Epithelial cell of proximal tubule (primary cell): ENCODE measurements around the gene CYP2D6. TPM values are rescaled to one million over a fixed set of nuclear protein-coding genes. Genes with fewer than 3 reads are reported as not detected.

Experiments used
- DNase-seq: peaks from one replicate; pipeline ENCODE4 v3.0.0-alpha.2; 2011; ENCODE audit warnings: low read depth
- H3K4me3 ChIP-seq: 2 replicates; pipeline ENCODE4 v1.5.1; 2011; ENCODE audit warnings: low read depth, mild to moderate bottlenecking, low read length
- total RNA-seq: library from RNA; depleted of rRNA; stranded (reverse); fragments of >200 nt; gene quantifications from 2 replicates; pipeline ENCODE4 v1.2.3, GENCODE V29; 2015
- TF ChIP-seq, protein P1 (sequence below): conservative IDR thresholded peaks from 2 replicates; pipeline ENCODE4 v1.5.1; 2012; ENCODE audit warnings: low read depth, mild to moderate bottlenecking, low read length

CYP2D6 gene
- total RNA-seq, 1 donor from 2014 or later = 0.29 TPM

DNA sequence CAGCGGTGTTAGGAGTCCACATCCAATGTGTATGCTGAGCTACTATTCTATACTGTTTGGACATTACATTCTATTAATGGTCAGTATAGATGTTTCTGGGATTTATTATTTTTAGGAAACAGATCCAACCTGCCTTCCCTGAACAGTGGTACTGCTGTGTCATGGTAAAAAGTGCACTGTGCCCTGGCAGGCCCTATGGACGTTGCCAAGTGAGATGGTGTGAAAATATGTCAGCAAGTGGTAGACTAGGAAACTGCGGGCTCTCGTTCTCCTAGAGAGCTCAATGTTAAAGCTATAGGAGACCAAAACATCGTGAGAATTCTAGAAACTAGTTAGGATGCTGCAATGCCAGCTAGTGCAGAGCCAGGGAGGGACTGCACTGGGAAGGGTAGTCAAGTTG, 26.0 kb upstream of the CYP2D6 start:
- TF ChIP-seq, protein P1, sequence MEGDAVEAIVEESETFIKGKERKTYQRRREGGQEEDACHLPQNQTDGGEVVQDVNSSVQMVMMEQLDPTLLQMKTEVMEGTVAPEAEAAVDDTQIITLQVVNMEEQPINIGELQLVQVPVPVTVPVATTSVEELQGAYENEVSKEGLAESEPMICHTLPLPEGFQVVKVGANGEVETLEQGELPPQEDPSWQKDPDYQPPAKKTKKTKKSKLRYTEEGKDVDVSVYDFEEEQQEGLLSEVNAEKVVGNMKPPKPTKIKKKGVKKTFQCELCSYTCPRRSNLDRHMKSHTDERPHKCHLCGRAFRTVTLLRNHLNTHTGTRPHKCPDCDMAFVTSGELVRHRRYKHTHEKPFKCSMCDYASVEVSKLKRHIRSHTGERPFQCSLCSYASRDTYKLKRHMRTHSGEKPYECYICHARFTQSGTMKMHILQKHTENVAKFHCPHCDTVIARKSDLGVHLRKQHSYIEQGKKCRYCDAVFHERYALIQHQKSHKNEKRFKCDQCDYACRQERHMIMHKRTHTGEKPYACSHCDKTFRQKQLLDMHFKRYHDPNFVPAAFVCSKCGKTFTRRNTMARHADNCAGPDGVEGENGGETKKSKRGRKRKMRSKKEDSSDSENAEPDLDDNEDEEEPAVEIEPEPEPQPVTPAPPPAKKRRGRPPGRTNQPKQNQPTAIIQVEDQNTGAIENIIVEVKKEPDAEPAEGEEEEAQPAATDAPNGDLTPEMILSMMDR = no peak
- H3K4me3 ChIP-seq = no peak overlapping the region
- DNase-seq = no peak

DNA sequence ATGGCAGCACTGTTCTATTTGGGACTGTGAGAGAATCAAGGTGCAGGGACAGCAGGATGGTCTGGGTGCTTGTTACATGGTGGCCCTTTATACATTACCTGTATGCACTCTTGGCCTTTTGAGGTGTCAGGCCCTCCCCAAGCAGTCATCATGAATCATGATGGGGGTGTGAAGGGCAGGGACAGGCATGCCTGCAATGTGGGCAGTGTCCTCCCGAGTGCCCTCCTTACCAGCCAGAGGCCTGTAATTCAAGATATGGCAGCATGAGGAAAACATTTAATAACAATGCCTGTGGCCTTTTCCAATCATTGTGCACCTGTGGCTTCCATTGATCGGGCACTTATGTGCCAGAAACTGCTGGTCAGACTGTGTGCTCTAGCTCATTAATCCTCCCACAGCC, 25.5 kb upstream of the CYP2D6 start:
- DNase-seq = no peak
- TF ChIP-seq, protein P1 = no peak
- H3K4me3 ChIP-seq = no peak overlapping the region

DNA sequence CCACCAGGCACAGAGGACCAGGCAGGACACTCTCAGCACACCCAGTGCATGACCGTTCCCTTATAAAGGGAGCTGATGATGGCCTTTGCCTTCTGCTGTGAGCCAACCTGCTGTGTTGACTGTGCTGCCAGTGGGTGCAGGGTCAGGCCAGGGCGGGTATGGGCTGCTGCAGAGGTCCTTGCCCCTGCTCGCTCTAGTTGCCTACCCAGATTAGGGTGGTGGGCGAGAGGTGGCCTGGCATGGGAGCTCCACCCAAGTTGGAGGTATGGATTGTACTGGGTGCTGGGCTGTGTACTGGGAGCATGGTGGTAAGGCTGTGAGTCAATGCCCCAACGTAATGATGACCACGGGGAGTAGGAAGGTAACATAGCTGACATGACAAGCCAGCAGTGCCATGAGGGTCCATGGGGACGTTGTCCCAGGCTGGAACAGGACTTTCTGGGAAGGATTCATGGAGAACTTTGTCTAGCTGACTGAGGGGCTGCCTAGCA, 24.5 kb upstream of the CYP2D6 start:
- no peak overlapping the region for H3K4me3 ChIP-seq
- TF ChIP-seq, protein P1 = no peak
- DNase-seq = no peak

DNA sequence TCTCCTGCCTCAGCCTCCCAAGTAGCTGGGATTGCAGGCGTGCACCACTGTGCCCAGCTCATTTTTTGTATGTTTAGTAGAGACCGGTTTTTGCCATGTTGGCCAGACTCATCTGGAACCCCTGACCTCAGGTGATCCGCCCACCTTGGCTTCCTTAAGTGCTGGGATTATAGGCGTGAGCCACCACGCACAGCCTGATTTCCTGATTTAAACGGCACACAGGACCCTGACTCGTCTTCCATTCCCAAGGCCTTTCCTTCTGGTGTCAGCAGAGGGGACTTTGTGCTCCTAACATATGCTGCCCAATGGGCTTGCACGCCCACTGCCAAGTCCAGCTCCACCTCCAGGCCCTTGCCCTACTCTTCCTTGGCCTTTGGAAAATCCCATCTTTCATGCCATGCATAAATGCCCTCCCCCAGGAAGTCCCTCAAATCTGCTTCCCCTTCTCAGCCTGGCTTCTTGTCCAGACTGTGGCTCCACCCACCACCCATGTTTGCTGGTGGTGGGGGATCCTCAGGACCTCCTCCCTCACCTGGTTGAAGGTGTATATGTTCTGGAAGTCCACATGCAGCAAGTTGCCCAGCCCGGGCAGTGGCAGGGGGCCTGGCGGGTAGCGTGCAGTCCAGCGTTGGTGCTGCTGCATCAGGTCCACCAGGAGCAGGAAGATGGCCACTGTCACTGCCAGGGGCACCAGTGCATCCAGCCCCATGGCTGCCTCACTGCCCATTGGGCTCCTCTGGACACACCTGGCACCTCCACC, 23.9 kb upstream of the CYP2D6 start:
- no peak overlapping the region for H3K4me3 ChIP-seq

DNA sequence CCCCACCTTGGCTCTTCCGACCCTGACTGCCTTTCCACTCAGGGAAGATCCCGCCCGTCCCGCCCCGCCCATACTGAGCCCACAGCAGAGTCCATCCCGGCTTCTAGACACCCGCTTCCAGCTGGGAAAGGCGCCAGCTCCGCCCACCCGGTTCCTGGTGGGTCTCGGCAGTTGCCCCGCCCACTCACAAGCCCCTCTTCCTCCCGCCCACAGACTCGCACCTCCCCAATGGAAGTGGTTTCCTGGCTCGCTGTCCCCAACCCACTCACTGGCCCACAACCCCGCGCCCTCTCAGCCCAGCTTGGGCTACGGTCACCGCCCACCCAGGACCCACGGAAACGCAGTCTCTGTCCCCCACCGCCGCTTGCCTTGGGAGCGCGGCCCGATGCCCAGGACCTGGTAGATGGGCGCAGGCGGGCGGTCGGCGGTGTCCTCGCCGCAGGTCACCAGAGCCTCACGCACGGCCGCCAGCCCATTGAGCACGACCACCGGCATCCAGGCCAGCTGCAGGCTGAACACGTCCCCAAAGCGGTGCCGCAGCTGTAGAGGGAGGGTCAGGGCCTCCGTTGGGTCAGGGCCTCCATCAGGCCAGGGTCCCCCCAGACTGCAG, 22.2 kb upstream of the CYP2D6 start:
- no peak for DNase-seq
- no peak overlapping the region for H3K4me3 ChIP-seq
- TF ChIP-seq, protein P1 = no peak

More for the DNA sequence above, 23.9 kb upstream of the CYP2D6 start:
- TF ChIP-seq, protein P1 = no peak
- DNase-seq = no peak

DNA sequence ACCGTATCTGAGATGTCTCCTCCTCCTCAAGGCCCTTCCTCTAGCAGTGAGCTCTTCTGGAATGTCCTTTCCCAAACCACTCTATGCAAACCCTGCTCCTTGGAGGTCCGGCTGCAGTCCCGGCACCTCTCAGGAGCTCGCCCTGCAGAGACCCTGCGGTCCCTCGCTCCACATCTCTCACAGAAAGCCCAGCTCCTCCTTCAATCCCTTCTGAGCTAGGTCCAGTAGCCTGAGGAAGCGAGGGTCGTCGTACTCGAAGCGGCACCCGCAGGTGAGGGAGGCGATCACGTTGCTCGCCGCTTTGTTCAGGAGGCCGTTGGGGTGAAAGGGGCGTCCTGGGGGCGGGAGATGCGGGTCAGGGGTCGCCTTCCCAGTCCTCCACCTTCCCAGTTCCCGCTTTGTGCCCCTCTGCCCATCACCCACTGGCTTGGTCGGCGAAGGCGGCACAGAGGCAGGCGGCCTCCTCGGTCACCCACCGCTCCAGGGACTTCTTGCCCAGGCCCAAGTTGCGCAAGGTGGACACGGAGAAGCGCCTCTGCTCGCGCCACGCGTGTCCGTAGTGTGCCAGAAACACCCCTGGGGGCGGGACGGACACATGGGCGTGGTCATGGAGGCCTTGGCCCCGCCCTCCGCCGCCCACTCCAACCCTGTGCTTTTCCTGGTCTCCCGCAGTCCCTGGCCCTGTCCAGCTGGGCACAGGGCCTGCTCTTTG, 21.5 kb upstream of the CYP2D6 start:
- no peak for DNase-seq
- TF ChIP-seq, protein P1 = no peak
- no peak overlapping the region for H3K4me3 ChIP-seq
